A549 (cell line): Measurements from ENCODE around the gene C1QTNF2.

Experiments used
- BHLHE40 ChIP-seq: IDR thresholded peaks from 2 replicates; pipeline ENCODE4 v1.6.1; 2012; ENCODE audit warnings: low read depth, low read length, inconsistent platforms
- CHD4 ChIP-seq: fragments of 200-600 bp; sonication (generic); IDR thresholded peaks from 2 replicates; pipeline ENCODE4 v1.6.1; 2016; ENCODE audit warnings: antibody characterized with exemption, mild to moderate bottlenecking, borderline replicate concordance
- CTCF ChIP-seq: fragments of >200 bp; sonication (Bioruptor Twin); formaldehyde crosslinking; IDR thresholded peaks from 3 replicates; pipeline ENCODE4 v1.5.1; 2016
- EP300 ChIP-seq, 2 experiments: fragments of >200 bp; sonication (Bioruptor Twin); formaldehyde crosslinking; IDR thresholded peaks; 2 replicates in 1 of 2; 3 replicates in 1 of 2; pipeline ENCODE4 v1.6.1; 2016 to 2017
- FOSL2 ChIP-seq, 2 experiments: fragments of 450-650 bp in 1 of 2; fragments of >200 bp in 1 of 2; sonication (Bioruptor Twin) in 1 of 2; formaldehyde crosslinking; IDR thresholded peaks; 2 replicates each; pipeline versions ENCODE4 v1.5.0 to v1.6.1; 2016 to 2020; ENCODE audit warnings: mild to moderate bottlenecking in 1 of 2, moderate library complexity in 1 of 2
- JUN ChIP-seq, 2 experiments: fragments of >200 bp; sonication (Bioruptor Twin); formaldehyde crosslinking; IDR thresholded peaks; 2 replicates in 1 of 2; 3 replicates in 1 of 2; pipeline ENCODE4 v1.6.1; 2016 to 2017
- POLR2A ChIP-seq: IDR thresholded peaks from 2 replicates; pipeline ENCODE4 v1.6.1; 2012; ENCODE audit warnings: mild to moderate bottlenecking, low read length
- RCOR1 ChIP-seq: fragments of 150-350 bp; IDR thresholded peaks from 2 replicates; pipeline ENCODE4 v1.6.1; 2014; ENCODE audit warnings: antibody characterized with exemption, low read length, low read depth
- ZC3H11A ChIP-seq: fragments of 450-650 bp; IDR thresholded peaks from 2 replicates; pipeline ENCODE4 v1.6.1; 2014; ENCODE audit warnings: antibody characterized with exemption, mild to moderate bottlenecking
- TF ChIP-seq, protein P1 (sequence below): IDR thresholded peaks from 2 replicates; pipeline ENCODE4 v1.6.1; 2012

- no peak for TF ChIP-seq BHLHE40
- TF ChIP-seq FOSL2 (IDR thresholded peaks at IDR 0.05), result no peak
- TF ChIP-seq FOSL2 (CRISPR knock-in tag; IDR thresholded peaks at IDR 0.05), result no peak
- TF ChIP-seq, protein P1, sequence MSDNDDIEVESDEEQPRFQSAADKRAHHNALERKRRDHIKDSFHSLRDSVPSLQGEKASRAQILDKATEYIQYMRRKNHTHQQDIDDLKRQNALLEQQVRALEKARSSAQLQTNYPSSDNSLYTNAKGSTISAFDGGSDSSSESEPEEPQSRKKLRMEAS, result no peak
- TF ChIP-seq JUN (IDR thresholded peaks at IDR 0.05), result no peak
- no peak for TF ChIP-seq CHD4
- no peak for TF ChIP-seq POLR2A
- TF ChIP-seq ZC3H11A, result no peak
- TF ChIP-seq CTCF, result no peak
- no peak for TF ChIP-seq EP300 (IDR thresholded peaks at IDR 0.05)
- TF ChIP-seq RCOR1, result no peak
These were observed 10.6 kb downstream of the C1QTNF2 start for GRCh38 chr5:160359816-160360215.
